Neural progenitor cell (in vitro differentiated cells): ENCODE measurements around the gene STPG1.

Source experiments
- CTCF ChIP-seq: fragments of 200-600 bp; sonication (generic); IDR thresholded peaks from 2 replicates; pipeline ENCODE4 v1.5.1; 2017; ENCODE audit warnings: antibody characterized with exemption, mild to moderate bottlenecking
- EZH2phosphoT487 ChIP-seq: fragments of 200-600 bp; sonication (generic); IDR thresholded peaks from 2 replicates; pipeline ENCODE4 v1.6.1; 2017; ENCODE audit warnings: antibody characterized with exemption

DNA sequence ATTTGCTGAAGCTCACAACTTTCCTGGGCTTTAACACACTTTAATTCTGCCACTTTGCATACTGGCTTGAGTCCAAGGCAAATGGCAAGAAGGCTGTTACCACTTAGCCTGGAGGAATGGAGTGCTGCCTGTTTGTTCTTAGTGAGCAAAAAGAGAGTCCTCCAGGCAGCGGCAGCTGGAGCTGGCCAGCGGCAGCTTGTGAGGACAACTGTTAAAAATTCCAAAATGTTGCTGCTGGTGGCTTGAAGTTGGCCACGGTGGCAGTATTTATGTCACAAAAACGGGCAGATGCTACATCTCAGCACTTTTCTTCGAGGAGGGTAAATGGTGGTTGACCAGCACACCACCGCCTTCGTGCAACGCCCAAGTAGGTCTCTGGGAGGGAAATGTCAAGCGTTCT is 27.3 kb downstream of the STPG1 start:
- TF ChIP-seq CTCF: no peak
- no peak for TF ChIP-seq EZH2phosphoT487
